GM19351 (cell line): ENCODE measurements around the gene UGT1A5.

Source experiments
- ATAC-seq: cut with Tn5 transposase; IDR thresholded peaks from one replicate; pipeline ENCODE4 v1.9.1; 2021; ENCODE audit warnings: mild to moderate bottlenecking, moderate library complexity; ENCODE audit not compliant: unreplicated experiment

The UGT1A5 gene

DNA sequence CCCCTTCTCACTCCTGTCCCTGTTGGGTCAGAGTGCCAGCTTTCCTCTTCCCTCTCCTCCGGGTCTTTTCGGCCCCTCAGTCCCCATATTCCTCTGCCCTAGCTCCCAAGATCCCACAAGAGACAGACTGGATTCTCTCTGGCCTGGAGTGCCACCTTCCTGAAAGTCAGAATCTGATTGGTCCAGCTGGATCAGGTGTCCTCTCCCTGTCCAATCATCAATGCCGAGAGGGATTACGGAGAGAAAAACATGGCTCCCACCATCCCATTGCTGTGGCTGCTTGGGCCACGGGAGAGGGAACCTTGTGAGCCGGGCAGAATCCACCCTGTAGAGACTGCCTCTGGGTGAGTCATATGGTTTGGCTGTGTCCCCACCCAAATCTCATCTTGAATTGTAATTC is 62.7 kb downstream of the UGT1A5 start:
- ATAC-seq = no peak

DNA sequence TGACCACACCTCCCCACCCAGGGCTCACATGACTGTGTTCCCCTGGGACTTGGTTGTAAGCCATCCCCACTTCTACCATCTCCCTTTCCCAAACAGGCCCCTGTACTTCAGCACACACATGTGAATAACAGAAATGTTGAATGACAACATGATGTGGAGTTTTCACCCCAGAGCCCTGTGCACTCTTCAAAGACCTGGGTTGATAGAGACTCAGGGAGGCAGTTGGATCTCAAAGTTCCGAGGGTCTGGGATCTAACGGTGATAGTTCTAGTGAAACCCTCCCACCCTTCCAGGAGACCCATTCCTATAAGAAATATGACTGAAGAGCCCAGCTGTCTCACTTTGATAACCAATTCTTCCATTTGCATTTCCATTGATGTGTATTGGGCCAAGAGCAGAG is 65.3 kb downstream of the UGT1A5 start, which contains the start of gene MROH2A:
Gene MROH2A, plus strand, starts transcription at position 301 of the 400 bp plus-strand sequence. CDS start 1,029 bp downstream, outside the sequence.
- no peak for ATAC-seq

DNA sequence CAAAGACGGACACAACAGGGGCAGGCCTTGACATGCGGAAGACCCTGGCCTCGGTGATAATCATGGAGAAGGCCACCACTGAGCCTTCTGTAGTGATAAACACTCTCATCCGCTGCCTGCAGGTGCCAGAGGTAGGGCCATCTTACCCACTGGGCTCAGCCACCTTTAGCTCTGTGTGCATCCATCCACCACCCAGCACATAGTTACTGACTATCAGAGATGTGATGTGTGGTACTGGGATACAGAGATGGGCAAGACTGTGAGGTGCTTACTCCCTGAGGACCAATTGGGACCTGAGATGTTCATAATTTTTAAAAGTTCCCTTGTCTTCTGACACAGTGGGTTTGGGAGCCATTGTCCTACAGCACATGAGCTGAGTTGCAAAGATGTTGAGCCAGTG is 67.0 kb downstream of the UGT1A5 start:
- ATAC-seq = no peak

DNA sequence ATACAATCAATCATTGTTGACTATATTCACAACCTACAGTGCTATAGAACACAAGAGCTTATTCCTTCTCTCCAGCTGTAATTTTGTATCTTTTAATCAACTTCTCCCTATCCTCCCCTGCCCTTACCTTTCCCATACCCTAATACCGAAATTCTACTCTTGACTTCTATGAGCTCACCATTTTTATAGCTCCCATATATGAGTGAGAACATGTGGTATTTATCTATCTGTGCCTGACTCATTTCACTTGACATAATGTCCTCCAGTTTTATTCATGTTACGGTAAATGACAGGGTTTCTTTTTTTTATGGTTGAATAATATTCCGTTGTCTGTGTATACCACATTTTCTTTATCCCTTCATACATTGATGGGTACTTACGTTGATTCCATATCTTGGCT is 68.1 kb downstream of the UGT1A5 start:
- no peak for ATAC-seq

DNA sequence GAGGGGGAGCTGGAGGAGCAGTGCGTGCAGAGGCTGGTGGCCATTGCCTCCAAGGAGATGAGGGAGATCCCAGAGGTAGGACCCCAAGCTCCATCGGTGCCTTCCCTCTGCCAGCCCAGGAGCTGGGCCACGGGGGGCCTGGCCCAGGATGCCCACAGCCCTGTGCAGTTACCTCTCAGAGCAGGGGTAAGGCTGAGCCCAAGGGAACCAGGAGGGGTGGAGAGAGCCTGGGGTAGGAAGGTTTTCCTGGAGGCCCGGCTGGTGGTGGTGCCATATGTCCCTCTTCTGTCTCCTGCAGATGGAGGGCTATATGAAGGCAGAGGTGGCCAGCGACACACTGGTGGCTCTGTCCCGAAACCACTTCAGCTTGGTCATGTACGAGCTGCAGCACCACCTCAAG is 76.8 kb downstream of the UGT1A5 start:
- no peak for ATAC-seq

DNA sequence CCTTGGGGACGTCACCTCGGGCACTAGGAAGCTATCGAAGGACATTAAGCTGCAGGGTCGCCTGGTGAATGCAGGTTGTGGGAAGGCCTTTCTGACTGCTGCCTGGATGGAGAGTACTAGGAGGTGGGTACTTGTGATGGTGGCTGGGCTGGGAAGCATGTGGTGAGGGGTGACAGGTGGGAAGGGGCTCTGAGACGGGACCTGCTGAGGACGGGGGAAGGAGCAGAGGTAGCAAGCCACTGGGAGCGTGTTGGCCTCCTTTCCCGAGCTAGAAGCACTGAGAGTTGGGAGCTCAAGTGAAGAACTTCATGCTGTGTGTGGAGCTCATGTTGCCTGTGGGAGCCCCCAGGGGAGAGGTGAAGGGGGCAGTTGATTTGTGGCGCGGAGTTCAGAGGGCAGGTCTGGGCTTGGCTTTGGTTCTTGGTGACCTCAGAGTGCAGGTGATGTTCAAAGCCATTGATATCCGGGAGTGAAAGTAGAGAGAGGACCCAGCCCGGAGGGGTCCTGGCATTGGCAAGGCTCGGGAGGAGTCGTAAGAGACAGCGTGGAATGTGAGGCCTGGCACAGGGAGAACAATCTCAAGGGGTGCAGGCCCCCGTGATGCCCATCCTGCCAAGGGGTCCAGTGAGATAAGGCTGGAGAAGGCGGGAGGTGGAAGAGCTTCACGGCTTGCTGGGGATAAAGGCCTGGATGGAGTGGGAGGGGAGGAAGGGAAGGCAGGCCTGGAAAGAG is 78.6 kb downstream of the UGT1A5 start:
- no peak for ATAC-seq

DNA sequence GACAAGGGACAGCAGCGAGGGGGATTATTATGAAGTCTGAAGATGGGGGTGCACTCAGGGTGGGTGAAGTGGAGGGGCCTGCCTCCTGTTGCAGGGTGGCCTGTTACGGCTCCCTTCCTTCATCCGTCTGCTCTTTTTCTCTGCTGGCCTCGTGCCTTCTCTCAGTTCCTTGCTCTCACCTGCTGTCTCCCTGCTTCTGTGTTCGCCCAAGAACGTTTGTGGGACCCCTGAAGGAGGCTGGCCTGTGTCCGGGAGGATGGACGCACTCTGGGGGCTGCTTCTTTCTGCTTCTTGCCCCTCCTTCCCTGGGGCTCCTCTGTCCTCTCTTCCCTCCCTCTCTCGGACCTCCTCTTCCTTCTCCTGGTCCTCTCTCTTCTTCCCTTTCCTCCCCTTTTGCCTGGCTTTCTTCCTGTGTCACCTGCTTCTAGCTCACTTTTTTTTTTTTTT is 79.2 kb downstream of the UGT1A5 start:
- ATAC-seq = no peak

DNA sequence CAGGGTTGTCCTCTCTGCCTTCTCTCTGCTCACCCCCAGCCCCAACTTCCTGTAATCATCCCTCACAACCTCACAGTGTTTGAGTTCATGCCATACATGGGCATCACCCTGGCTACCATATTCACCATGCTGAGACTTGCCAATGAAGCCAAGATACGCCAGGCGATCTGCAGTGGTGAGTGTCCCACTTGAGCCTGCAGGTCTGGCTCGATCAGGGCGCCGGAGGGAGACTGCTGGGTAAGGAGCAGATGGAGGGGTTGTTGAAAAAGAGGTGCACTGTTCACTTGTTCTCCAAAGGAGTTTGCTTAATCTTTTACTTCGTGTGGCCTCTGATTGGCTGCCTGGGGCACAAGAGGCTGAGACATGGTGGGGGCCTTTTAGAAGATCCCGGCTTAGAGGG is 80.0 kb downstream of the UGT1A5 start:
- ATAC-seq = no peak

DNA sequence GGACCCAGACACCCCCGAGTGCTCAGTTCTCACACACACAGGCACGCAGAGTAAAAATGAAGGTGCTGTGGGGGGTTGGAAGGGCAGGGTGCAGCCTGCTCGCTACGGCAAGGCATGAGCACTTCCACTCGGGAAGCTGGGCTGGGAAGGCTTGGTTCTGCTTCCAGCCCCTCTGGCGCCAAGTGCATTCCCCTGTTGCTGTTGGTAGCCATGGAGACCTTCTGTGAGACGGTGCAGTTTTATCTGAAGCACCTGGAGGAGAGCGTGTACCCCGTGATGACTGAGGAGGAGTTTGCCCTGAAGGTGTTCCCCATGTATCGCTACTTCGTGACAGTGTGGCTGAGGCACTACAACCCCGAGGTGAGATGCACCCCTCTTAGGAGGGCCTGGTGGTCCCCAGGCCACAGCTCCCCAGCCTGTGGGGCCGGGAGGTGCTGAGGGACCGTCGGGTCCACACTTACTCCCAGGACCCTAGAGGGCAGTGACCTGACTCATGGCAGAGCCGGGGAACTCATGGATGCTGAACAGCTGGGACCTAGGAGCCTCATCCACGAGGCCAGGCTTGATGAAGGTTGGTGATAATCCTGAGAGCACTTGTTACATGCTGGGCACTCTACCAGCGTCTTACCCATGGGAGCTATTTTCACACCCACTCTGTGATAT is 80.9 kb downstream of the UGT1A5 start:
- no peak for ATAC-seq

DNA sequence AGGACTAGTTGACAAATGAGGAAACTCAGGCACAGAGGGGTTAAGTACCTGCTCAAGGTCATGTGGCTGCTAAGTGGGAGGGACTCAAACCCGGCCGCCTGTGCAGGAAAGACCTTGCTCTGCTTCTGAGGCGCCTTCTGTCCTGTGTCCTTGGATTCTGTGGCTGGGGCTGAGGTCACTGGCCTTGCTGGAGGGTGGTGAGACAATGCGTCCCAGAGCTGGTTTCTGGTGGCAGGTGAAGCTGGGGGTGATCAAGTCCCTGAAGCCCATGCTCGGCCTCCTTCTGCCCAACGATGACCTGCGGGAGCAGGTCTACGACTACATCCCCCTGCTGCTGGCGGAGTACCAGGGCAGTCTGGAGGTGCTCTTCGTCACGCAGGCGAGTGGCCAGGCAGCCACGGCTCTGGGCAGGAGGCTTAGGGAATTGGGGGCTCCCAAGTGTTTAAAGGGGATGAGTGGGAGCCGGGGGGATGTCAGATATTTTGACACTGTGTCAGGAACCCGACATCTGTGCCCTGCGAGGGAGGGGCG is 81.5 kb downstream of the UGT1A5 start:
- ATAC-seq = no peak

DNA sequence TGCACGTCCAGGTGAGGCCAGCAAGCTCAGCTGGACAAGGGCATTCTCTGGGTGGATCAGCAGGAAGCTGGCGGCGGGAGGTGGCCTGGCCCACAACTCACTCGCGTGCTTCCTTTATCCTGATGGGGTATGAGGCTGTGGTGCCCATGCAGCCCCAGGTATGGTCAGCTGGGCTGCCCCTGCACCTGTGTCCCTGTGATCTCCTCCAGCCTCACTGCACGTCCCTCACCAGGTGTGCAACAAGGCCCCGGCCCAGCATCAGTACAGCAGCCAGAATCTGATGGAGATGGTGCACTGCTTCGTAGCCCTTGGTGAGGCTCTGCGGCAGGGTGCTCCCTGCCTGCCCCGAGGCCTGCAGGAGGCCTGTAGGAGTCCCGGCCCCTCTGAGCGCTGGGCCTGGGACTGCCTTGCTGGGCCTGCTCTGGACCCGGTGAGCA is 83.0 kb downstream of the UGT1A5 start:
- ATAC-seq = no peak

DNA sequence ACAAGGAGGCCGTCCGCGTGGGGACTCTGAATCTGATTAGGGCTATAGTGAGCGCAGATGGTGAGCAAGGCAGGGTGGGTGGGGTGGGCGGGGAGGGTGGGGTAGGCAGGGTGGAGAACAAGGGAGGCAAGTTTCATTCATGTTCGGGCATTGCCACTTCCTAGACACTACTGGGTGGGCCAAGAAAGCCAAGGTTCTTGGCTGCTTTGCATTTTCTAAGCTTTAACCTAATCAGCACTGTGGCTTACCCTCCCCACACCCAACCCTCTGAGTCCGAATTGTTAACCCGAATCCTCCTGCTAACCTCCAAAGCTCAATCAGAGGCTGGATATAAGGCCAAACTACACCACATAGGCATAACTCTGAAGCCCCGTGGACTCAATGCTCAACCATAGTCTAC is 83.5 kb downstream of the UGT1A5 start:
- no peak for ATAC-seq

DNA sequence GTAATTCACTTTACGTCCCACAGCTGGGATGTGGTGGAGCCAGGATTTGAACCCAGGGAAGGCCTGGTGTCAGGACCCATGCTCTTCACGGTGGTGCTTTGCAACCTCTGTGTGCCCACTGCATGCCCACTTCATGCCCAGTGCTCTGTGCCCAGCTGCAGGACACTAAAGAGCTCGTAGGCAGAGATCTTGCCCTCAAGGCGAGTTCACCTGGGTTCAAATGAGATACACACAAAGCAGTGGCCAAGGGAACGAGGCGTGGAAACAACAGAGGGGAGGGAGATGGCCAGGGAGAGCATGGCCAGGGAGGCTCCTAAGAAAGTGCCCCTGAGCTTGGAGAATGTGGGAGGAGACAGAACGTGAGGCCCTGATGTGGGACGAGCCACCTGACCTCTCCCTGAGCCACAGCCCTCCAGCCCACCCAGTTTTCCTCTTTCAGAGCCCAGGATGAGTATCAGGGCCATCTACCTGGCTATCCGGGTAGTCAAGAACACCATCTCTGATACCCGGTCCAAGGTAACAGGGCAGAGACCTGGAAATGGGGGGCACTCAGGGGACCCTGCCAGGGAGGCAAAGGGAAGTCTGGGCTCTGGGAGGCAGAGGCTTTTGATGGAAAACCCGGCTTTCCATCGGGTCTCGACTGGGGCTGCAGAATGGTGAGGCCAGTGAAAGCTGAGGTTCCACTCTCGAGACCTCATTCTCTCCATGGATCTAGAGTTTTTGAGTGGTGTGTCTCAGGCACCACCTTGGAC is 85.8 kb downstream of the UGT1A5 start:
- no peak for ATAC-seq

DNA sequence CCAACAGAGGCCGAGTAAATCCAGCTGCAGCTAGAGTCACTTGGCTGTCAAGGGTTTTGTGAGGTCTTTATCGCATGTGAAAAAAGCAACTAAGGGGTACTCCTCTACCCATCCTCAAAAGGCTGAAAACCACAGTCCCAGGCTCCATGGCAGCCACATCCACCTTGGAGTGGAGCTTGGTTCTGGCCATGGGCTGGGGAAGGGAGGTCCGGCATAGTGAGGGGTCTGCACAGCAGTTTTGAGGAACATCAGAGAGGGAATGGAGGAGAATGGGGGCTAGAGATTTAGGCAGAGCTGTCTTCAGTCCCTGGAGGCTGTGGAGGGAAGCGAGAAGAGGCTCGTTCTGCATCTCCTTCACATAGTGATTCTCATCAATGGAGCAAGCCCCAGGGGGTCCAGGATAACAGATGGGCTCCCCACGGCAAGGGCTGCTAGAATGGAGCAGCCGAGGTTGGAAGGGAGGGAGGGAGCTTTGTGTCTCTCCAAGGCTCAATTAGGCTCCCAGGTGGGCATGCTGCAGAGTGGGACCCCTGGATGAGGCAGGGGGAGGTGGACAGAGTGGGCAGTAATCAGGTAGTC is 86.5 kb downstream of the UGT1A5 start:
- no peak for ATAC-seq

DNA sequence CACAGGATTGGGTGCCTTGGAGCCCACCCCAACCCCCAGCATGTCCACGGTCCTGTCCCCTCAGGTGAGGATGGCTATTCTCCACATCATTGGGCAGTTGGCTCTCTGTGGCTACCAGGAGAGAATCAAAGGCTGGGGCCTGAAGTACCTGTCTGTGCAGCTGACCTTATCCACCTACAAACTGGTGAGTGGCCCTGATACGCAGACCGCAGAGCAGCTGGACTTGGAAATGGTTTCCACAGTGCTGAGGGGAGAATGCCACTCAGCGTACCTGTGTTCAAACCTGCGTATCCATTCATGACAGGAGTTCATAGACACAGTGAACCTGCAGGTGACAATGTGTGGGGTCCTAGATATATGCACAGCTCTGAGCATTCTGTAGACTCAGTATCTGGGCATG is 87.0 kb downstream of the UGT1A5 start:
- ATAC-seq = no peak

DNA sequence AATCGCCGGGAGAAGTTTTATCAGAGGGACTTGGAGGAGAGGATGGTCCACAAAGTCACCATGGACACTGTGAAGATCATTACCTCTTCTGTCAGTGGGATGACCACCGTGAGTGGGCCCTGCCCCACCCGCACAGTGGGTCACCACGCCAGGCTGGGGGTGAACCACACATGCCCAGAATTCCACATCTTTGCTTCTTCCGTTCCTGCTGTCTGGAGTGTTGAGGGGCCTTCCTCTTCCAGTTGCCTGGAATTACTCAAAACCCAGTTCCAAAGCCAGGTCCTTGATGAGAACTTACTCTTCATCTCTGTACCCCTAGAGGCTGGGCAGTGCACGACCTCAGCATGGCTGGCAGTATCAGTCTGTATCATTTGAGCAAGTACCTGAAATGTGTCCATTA is 87.5 kb downstream of the UGT1A5 start:
- no peak for ATAC-seq

DNA sequence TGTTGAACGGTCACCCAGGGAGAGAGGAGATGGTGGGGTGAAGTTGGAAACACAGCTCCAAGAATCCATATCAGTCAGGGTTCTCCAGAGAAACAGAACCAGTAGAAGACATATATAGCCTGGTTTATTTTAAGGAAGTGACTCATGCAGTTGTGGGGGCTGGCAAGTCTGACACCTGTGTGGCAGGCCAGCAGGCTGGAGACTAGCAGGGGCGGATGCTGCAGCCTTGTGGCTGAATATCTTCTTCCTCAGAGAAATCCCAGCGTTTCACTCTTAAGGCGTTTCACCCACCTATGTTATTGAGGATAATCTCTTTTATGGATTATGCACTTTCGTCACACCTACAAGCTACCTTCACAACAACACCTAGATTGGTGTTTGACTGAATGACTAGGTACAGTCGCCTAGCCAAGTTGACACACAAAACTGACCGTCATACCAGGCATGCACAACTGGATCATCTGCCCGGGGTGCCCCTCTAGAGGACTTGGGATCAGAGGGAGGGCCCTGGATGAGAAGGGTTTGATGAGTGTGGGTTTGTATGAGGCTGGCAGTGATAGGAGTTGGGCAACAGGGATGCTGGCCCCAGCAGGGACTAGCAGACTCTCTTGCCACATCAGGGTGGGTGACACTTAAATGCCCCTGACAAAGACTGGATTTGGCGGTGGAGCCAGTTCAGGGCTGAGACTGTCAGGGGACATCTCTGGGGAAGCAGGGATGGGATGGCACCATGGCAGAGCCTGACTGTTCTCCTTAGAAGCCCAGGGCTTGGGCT is 88.8 kb downstream of the UGT1A5 start:
- peak; percentile 82 for ATAC-seq

DNA sequence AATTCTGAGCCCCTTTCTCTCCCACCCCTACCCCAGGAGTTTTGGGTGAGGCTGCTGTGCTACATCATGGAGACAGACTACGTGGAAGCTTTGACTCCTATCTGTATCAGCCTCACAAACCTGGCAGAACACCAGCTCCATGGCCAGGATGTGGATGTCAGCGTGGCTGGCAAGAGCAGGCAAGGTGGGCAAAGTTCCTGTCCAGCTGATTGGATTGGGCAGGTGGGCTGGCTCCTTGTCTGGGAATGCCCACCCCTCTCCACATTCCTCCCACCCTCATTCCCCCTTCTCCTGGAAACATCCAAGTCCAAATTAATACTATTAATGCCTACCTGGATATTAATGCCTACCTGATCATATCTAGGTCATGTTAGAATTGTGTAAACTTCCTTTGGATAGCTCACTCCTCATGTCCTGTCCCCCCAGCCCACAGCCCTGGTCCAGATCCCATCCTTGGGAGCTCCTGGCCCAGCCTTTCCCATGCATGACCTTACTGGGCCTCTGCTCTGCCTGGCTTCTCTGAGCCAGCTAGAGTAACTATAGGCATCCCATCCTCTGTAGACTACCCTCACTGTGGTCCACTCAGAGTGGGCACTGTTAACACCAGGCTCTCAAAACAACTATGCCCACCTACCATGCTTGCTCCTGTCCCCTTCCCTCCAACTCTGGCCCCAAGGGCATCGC is 89.6 kb downstream of the UGT1A5 start:
- ATAC-seq = no peak

DNA sequence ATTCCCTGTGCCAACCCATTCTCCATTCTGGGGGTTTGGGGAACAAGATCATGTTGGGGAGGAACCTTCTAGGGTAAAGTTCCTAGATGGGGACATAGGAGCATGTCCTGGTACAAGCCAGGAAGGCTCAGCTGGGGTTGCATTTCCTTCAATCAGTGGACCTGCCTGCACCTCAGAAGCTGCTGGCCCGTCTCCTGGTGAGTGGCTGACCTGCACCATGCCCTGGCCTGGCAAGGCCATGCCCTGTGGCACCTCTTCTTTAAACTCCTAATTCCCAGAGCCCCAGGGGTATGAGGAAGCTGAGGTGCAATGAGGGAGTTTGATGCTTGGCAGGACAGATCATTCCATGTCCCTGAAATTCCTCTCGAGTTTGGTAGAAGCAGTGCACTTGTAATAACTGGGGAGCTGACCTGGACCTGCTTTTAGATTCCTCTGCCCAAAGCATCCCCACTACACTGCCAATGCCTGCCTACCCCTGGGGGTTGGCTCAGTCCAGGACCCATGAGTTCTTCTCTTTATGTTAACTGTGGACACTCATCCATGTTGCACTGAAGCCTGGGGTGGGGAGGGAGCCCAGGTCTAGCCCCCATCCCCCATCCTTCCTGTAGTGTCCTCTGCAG is 90.7 kb downstream of the UGT1A5 start:
- no peak for ATAC-seq
